Prostate gland (tissue), 2 donors: ENCODE measurements around the gene FRG1. TPM values are rescaled to one million over a fixed set of nuclear protein-coding genes. Genes with fewer than 3 reads are reported as not detected.
"Not testable (repeated sequence)": the region's sequence is repeated elsewhere in the genome, so short reads cannot be mapped to it uniquely, and the experiment has no call there.

Source experiments
- DNase-seq: peaks from one replicate; pipeline ENCODE4 v3.0.0-alpha.2; 2019; ENCODE audit warnings: low spot score
- H3K27ac ChIP-seq, 2 donors: fragments of 200-600 bp; sonication (generic); 2 replicates each; pipeline ENCODE4 v1.5.1; 2017 to 2019
- H3K27me3 ChIP-seq: fragments of 200-600 bp; sonication (generic); replicated peaks from 2 replicates; pipeline ENCODE4 v1.5.1; 2019; ENCODE audit not compliant: insufficient read depth
- H3K36me3 ChIP-seq, 2 donors: fragments of 200-600 bp; sonication (generic); 1 replicate in 1 of 2; 2 replicates in 1 of 2; pipeline versions ENCODE4 v1.5.1 to v1.8.1; 2017 to 2019
- H3K4me1 ChIP-seq: fragments of 200-600 bp; sonication (generic); replicated peaks from 2 replicates; pipeline ENCODE4 v1.5.1; 2019
- H3K4me3 ChIP-seq, 2 donors: fragments of 200-600 bp; sonication (generic); 2 replicates each; pipeline ENCODE4 v1.5.1; 2017 to 2019
- H3K9me3 ChIP-seq: fragments of 200-600 bp; sonication (generic); 2 replicates; pipeline ENCODE4 v1.5.1; 2017
- POLR2A ChIP-seq: fragments of 450-650 bp; IDR thresholded peaks from one replicate; pipeline ENCODE4 v1.6.1; 2016; ENCODE audit warnings: antibody characterized with exemption, mild to moderate bottlenecking
- POLR2AphosphoS5 ChIP-seq: sonication (generic); formaldehyde crosslinking; IDR thresholded peaks from one replicate; pipeline ENCODE4 v1.6.1; 2017; ENCODE audit warnings: antibody characterized with exemption
- WGBS: methylation state at CpG from one replicate; pipeline ENCODE4 v1.1.5; 2018; 5-methylcytosine and 5-hydroxymethylcytosine counted together
- intact Hi-C: fragments of 100-400 bp; cut with DNase I; formaldehyde crosslinking; loops from one replicate; pipeline ENCODE4 v1.14.2; 2022
- total RNA-seq, 2 donors: library from RNA; depleted of rRNA; stranded (reverse); fragments of >200 nt; gene quantifications; one replicate each; pipeline ENCODE4 v1.1.0, GENCODE V29; 2016
- TF ChIP-seq, protein P1 (sequence below), 4 experiments: fragments of 200-600 bp in 2 of 4; fragments of 450-650 bp in 2 of 4; sonication (generic) in 2 of 4; IDR thresholded peaks; 1 replicate in 3 of 4; 2 replicates in 1 of 4; pipeline ENCODE4 v1.5.1; 2016 to 2019; ENCODE audit warnings: antibody characterized with exemption in 4 of 4, mild to moderate bottlenecking in 2 of 4, moderate library complexity in 2 of 4

FRG1 gene
- total RNA-seq, 2 donors from 2014 or later, result 28.2 to 53.4 TPM

DNA sequence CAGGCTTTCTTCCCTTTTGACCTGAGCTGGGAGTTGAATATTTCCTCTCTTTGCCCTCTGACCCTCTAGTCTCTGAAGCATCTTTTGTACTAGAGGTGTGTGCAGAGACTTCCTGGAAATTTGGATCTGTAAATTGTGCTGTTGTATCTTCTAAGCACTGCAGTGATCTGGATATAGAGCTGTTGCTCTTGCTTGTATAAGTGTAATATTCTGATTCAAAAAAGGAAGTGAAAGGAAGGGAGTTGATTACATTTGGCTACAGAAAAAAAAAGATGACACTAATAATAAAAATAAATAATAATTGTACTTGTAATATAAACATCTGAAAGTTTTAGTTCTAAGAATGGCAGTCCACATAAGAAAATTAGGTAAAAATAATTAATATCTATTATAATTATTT lies 33.0 kb downstream of the FRG1 start:
- H3K27me3 ChIP-seq, result no peaks in the 10 kb centered on the region
- H3K36me3 ChIP-seq, result no peaks in the 10 kb centered on the region
- TF ChIP-seq POLR2AphosphoS5 (no peak), POLR2A (no peak)
- TF ChIP-seq, protein P1, sequence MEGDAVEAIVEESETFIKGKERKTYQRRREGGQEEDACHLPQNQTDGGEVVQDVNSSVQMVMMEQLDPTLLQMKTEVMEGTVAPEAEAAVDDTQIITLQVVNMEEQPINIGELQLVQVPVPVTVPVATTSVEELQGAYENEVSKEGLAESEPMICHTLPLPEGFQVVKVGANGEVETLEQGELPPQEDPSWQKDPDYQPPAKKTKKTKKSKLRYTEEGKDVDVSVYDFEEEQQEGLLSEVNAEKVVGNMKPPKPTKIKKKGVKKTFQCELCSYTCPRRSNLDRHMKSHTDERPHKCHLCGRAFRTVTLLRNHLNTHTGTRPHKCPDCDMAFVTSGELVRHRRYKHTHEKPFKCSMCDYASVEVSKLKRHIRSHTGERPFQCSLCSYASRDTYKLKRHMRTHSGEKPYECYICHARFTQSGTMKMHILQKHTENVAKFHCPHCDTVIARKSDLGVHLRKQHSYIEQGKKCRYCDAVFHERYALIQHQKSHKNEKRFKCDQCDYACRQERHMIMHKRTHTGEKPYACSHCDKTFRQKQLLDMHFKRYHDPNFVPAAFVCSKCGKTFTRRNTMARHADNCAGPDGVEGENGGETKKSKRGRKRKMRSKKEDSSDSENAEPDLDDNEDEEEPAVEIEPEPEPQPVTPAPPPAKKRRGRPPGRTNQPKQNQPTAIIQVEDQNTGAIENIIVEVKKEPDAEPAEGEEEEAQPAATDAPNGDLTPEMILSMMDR (IDR thresholded peaks at IDR 0.05), result no peak
- H3K27ac ChIP-seq, result no peak overlapping the region
- DNase-seq, result no peak
- H3K9me3 ChIP-seq, result no peaks in the 10 kb centered on the region
- intact Hi-C loops, result no loop called here
- H3K4me1 ChIP-seq, result no peaks in the 10 kb centered on the region
- H3K4me3 ChIP-seq, result no peak overlapping the region

DNA sequence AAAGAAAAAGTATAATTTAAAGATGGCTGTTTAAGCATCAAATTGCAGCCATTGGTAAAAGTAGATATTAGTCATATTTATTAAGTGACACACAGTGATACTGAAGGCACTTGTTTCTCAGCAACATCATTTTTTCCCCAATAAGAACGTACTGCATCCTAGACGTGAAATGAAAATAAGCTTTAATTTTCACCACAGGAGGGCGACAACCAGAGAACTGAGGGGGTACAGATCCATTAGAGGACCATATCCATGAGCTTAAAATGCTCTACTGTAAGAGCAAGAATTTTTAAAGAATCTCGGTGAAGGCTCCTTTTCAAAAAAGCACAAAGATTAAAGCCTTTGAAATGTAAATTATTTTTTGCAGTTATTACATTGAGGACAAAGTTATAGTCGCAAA lies 33.4 kb downstream of the FRG1 start:
- DNase-seq, result no peak
- no peaks in the 10 kb centered on the region for H3K27me3 ChIP-seq
- no peak for TF ChIP-seq POLR2A
- TF ChIP-seq, protein P1 (IDR thresholded peaks at IDR 0.05), result no peak
- no peak for TF ChIP-seq POLR2AphosphoS5
- H3K4me1 ChIP-seq, result no peaks in the 10 kb centered on the region
- H3K27ac ChIP-seq, result no peak overlapping the region
- intact Hi-C loops, result no loop called here
- H3K4me3 ChIP-seq, result no peak overlapping the region
- WGBS, result 56% methylated on average over 5 of the region's 5 CpGs
- H3K9me3 ChIP-seq, result no peaks in the 10 kb centered on the region
- H3K36me3 ChIP-seq, result no peaks in the 10 kb centered on the region

DNA sequence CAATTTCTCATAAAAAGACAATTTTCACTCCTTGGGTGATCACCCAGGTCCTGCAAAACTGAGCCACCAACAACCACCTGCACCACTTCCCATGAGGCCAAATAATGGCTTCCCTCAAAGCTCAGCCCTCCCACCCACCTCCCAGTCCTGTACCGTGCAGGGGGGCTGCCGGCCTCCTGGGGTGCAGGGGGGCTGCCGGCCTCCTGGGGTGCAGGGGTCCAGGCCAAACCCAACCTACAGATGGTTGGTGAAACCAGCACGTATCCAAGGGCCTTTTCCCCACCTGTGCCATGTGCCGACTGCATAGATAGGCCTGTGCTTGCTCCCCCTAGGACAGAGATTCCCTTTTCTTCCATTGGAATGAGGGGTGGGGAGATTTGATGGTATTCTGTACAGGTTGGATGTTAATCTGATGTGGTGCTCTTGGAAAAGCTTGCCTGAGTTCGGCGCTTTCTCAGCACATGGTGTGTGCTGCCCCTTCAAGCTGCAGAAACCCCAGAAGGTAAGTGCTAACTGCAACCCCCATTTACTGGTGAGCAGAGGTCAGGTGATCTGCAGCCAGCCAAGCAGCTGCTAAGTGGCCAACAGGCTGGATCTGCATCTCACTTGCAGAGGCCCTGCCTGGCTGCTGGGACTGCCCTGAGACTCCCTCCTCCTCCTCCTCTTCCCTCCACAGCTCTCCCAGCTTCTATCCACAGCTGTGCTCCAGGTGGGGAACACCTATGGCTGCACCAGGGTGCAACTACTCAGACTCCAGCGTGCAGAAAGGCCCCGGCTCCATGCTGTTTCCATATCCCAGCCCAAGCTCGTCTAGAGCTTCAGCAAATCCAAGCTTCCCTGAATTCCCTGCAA lies 38.8 kb downstream of the FRG1 start:
- WGBS, result 54% methylated on average over 10 of the region's 10 CpGs
- no peak overlapping the region for H3K4me3 ChIP-seq
- no peaks in the 10 kb centered on the region for H3K36me3 ChIP-seq
- no peaks in the 10 kb centered on the region for H3K4me1 ChIP-seq
- no peak for DNase-seq
- H3K9me3 ChIP-seq, result no peaks in the 10 kb centered on the region
- no peak for TF ChIP-seq POLR2A
- TF ChIP-seq, protein P1 (IDR thresholded peaks at IDR 0.05), result no peak
- no peak for TF ChIP-seq POLR2AphosphoS5
- no peaks in the 10 kb centered on the region for H3K27me3 ChIP-seq
- no peak overlapping the region for H3K27ac ChIP-seq
- intact Hi-C loops, result no loop called here

DNA sequence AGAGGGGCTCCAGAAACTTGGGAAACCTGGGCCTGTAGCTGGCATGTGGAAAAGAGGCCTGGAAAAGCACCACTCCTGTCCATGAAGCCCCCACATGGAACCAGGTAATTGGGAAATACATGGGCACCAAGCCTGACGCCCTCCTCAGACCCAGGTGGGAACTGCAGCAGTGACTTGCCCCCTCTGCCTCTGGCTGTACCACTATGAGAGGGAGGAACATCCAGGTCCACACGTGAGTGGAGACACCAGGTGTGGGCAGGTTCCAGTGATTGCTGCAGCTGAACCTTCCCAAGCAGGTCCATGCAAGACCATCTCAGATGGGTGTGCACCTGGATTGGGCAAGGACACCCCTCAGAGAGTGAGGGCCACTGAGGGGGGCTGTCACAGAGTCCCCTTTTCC lies 39.6 kb downstream of the FRG1 start:
- intact Hi-C loops, H3K36me3 ChIP-seq, H3K4me3 ChIP-seq, H3K27me3 ChIP-seq, H3K27ac ChIP-seq, DNase-seq, H3K4me1 ChIP-seq, H3K9me3 ChIP-seq: not testable (repeated sequence)
- WGBS, result 73% methylated on average over 1 of the region's 2 CpGs

DNA sequence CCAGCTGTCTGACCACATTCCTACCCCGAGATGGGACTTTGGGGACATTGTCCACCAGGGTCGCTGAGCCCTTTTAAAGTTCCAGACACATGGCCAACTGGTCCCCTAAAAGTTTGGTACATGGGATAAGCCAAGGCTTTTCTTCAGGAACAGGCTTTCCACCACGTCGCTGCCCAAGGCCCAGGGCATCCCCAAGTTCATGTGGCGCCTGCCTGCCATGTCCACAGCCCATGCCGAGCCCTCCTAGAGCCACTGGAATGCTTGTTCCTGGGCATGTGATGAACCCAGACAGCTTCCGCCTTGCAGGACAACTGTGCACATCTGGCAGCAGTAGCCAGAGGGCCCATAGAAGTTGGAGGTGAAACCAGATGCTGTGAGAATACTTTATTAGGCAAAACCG lies 41.3 kb downstream of the FRG1 start:
- Histone ChIP-seq H3K36me3 (no peaks in the 10 kb centered on the region), H3K4me3 (no peak overlapping the region), H3K9me3 (no peaks in the 10 kb centered on the region), H3K27ac (no peak overlapping the region), H3K4me1 (no peaks in the 10 kb centered on the region), H3K27me3 (no peaks in the 10 kb centered on the region)
- intact Hi-C loops, result no loop called here
- no peak for TF ChIP-seq POLR2A
- TF ChIP-seq POLR2AphosphoS5, result no peak
- TF ChIP-seq, protein P1 (IDR thresholded peaks at IDR 0.05), result no peak
- DNase-seq, result no peak
- 84% methylated on average over 7 of the region's 8 CpGs for WGBS

DNA sequence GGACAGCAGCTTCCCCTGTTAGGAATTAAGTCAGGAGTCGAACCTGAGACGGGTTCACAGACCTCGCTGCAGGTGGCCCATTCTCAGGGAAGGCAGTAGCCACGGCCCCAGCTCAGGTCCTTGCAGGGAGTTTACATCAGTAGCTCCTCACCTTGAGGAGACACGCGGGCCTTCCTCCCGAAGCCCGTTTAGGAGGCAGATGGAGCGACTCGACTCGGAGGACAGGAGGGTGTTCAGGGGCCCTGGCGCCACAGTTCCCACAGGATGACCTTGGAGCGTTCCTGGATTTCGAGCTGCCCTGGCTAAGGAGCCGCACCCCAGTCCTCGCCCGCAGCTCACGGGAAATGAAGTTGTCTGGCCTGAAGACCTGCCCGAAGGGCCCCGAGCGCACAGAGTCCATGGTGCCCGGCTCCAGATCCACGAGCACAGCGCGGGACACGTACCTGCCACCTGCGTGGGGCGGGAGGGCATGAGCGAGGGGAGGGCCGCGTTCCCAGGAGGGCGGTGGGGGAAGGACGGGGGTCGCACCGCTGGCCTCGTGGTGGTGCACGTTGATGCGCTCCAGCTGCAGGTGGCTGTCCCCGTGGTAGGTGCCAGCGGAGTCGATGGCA lies 43.3 kb downstream of the FRG1 start:
- H3K4me3 ChIP-seq, H3K9me3 ChIP-seq, intact Hi-C loops, H3K4me1 ChIP-seq, H3K27ac ChIP-seq, DNase-seq, H3K27me3 ChIP-seq, H3K36me3 ChIP-seq: not testable (repeated sequence)
- 85% methylated on average over 20 of the region's 41 CpGs for WGBS

DNA sequence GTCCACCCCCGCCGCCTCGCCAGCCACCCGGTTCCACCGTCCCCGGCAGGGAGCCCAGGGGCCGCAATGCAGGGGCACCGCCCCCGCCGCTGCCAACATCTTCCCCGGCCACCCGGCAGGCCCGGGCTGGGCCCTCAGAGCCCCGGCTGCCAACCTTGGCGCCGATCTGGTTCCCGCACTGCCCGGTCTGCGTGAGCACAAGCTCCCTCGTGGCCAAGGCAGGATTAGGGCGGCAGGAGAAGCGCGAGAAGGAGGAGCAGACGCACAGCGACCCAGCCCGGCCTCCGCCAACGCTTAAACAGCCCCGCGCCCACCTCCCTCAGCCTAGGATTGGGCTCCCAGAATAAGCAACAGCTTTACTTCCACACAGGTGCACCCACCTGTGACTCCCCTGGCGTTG lies 44.0 kb downstream of the FRG1 start:
- H3K4me1 ChIP-seq, H3K4me3 ChIP-seq, H3K36me3 ChIP-seq, DNase-seq, H3K9me3 ChIP-seq, H3K27ac ChIP-seq, H3K27me3 ChIP-seq, intact Hi-C loops: not testable (repeated sequence)
- WGBS, result 75% methylated on average over 31 of the region's 31 CpGs

DNA sequence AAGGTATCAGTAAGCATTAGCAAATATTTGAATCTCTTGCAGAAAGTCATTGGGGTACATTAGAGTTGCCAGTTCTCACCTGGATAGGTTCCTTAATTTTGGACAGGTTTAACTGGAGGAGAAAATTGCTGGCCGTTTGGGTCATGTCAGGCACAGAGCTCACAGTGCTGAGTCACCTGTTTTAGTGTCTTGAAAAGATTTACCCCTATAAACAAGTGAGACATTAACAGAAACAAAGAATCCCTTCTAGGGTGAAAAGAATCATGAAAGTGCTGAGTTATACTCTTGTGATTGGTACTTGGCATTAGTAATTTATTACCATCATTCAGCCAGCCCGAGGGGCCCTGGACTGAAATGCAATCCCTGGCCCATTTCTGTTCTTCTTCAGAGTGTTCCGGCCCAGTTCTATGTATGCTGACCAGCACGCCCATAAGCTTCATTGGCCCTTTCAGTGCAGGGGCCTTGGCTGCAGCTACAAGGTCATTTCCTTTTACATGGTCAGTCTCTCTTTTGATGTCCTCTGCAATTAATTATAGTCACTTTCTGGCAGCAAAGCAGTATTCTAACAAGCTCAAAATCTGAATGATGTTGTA lies 45.1 kb downstream of the FRG1 start:
- DNase-seq, H3K4me3 ChIP-seq, H3K9me3 ChIP-seq, H3K36me3 ChIP-seq, H3K27ac ChIP-seq, intact Hi-C loops, H3K27me3 ChIP-seq, H3K4me1 ChIP-seq: not testable (repeated sequence)
- WGBS, result 58% methylated on average over 4 of the region's 4 CpGs
